ENCODE data around the gene KDM7A.

The KDM7A gene

GRCh38 chr7:140085447-140085846 lies 91.3 kb downstream of the KDM7A start:
- H3K36me3 ChIP-seq (ENCODE audit: control insufficient read depth in 2 of 2, insufficient read depth in 1 of 2, low read length in 2 of 2): no peaks in the 10 kb centered on the region
- H3K27ac ChIP-seq (ENCODE audit: extremely low read depth, low read depth, low read length): no peak overlapping the region
- TF ChIP-seq ZNF670 (tag by site-specific recombination; IDR thresholded peaks at IDR 0.05; ENCODE audit: low read depth) (no peak), ZNF473 (tag by site-specific recombination; IDR thresholded peaks at IDR 0.05) (no peak), ZEB2 (tag by site-specific recombination; IDR thresholded peaks at IDR 0.05) (no peak), PRDM2 (tag by site-specific recombination; IDR thresholded peaks at IDR 0.05; ENCODE audit: borderline replicate concordance) (no peak), HOXA7 (CRISPR knock-in tag; IDR thresholded peaks at IDR 0.05; ENCODE audit: borderline replicate concordance) (no peak), ZNF626 (tag by site-specific recombination; IDR thresholded peaks at IDR 0.05) (no peak), ZNF747 (tag by site-specific recombination; IDR thresholded peaks at IDR 0.05) (no peak), ZNF585B (tag by site-specific recombination; IDR thresholded peaks at IDR 0.05) (no peak), ZNF423 (tag by site-specific recombination; IDR thresholded peaks at IDR 0.05) (no peak)
- TF ChIP-seq, protein P1, sequence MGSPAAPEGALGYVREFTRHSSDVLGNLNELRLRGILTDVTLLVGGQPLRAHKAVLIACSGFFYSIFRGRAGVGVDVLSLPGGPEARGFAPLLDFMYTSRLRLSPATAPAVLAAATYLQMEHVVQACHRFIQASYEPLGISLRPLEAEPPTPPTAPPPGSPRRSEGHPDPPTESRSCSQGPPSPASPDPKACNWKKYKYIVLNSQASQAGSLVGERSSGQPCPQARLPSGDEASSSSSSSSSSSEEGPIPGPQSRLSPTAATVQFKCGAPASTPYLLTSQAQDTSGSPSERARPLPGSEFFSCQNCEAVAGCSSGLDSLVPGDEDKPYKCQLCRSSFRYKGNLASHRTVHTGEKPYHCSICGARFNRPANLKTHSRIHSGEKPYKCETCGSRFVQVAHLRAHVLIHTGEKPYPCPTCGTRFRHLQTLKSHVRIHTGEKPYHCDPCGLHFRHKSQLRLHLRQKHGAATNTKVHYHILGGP (tag by site-specific recombination; IDR thresholded peaks at IDR 0.05): no peak
- TF ChIP-seq, protein P2, sequence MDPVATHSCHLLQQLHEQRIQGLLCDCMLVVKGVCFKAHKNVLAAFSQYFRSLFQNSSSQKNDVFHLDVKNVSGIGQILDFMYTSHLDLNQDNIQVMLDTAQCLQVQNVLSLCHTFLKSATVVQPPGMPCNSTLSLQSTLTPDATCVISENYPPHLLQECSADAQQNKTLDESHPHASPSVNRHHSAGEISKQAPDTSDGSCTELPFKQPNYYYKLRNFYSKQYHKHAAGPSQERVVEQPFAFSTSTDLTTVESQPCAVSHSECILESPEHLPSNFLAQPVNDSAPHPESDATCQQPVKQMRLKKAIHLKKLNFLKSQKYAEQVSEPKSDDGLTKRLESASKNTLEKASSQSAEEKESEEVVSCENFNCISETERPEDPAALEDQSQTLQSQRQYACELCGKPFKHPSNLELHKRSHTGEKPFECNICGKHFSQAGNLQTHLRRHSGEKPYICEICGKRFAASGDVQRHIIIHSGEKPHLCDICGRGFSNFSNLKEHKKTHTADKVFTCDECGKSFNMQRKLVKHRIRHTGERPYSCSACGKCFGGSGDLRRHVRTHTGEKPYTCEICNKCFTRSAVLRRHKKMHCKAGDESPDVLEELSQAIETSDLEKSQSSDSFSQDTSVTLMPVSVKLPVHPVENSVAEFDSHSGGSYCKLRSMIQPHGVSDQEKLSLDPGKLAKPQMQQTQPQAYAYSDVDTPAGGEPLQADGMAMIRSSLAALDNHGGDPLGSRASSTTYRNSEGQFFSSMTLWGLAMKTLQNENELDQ (tag by site-specific recombination; IDR thresholded peaks at IDR 0.05; ENCODE audit: low read depth): no peak
- H3K4me1 ChIP-seq (ENCODE audit: control insufficient read depth, insufficient read depth, low read length): no peaks in the 10 kb centered on the region
- H3K4me3 ChIP-seq (ENCODE audit: low read depth, low read length): no peak overlapping the region
- POLR2A ChIA-PET: no interaction called here
- CTCF ChIA-PET: interaction anchor here (0.6 kb wide), 1 partner anchor 1146 kb away, joined by 5 read pairs; no protein-coding TSS in a partner anchor
- no peaks in the 10 kb centered on the region for H3K9me3 ChIP-seq (ENCODE audit: control insufficient read depth, insufficient read depth, low read depth, low read length)

- CTCF ChIA-PET: interaction anchor here (0.6 kb wide), 2 partner anchors 1147 to 1755 kb away, joined by 3 to 5 read pairs; no protein-coding TSS in a partner anchor
- H3K4me3 ChIP-seq (ENCODE audit: low read depth, low read length): no peak overlapping the region
- no peaks in the 10 kb centered on the region for H3K36me3 ChIP-seq (ENCODE audit: control insufficient read depth in 2 of 2, insufficient read depth in 1 of 2, low read length in 2 of 2)
- no peaks in the 10 kb centered on the region for H3K9me3 ChIP-seq (ENCODE audit: control insufficient read depth, insufficient read depth, low read depth, low read length)
- H3K4me1 ChIP-seq (ENCODE audit: control insufficient read depth, insufficient read depth, low read length): no peaks in the 10 kb centered on the region
- H3K27ac ChIP-seq (ENCODE audit: extremely low read depth, low read depth, low read length): no peak overlapping the region
- POLR2A ChIA-PET: no interaction called here
- no peak for TF ChIP-seq ZNF830 (tag by site-specific recombination; IDR thresholded peaks at IDR 0.05; ENCODE audit: low read depth)
- TF ChIP-seq ZEB2 (tag by site-specific recombination; IDR thresholded peaks at IDR 0.05): no peak
- TF ChIP-seq, protein P3, sequence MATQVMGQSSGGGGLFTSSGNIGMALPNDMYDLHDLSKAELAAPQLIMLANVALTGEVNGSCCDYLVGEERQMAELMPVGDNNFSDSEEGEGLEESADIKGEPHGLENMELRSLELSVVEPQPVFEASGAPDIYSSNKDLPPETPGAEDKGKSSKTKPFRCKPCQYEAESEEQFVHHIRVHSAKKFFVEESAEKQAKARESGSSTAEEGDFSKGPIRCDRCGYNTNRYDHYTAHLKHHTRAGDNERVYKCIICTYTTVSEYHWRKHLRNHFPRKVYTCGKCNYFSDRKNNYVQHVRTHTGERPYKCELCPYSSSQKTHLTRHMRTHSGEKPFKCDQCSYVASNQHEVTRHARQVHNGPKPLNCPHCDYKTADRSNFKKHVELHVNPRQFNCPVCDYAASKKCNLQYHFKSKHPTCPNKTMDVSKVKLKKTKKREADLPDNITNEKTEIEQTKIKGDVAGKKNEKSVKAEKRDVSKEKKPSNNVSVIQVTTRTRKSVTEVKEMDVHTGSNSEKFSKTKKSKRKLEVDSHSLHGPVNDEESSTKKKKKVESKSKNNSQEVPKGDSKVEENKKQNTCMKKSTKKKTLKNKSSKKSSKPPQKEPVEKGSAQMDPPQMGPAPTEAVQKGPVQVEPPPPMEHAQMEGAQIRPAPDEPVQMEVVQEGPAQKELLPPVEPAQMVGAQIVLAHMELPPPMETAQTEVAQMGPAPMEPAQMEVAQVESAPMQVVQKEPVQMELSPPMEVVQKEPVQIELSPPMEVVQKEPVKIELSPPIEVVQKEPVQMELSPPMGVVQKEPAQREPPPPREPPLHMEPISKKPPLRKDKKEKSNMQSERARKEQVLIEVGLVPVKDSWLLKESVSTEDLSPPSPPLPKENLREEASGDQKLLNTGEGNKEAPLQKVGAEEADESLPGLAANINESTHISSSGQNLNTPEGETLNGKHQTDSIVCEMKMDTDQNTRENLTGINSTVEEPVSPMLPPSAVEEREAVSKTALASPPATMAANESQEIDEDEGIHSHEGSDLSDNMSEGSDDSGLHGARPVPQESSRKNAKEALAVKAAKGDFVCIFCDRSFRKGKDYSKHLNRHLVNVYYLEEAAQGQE (tag by site-specific recombination; IDR thresholded peaks at IDR 0.05): no peak
- no peak for TF ChIP-seq ZNF148 (tag by site-specific recombination; IDR thresholded peaks at IDR 0.05; ENCODE audit: borderline replicate concordance)
- no peak for TF ChIP-seq SP2 (tag by site-specific recombination; IDR thresholded peaks at IDR 0.05)
- TF ChIP-seq, protein P4, sequence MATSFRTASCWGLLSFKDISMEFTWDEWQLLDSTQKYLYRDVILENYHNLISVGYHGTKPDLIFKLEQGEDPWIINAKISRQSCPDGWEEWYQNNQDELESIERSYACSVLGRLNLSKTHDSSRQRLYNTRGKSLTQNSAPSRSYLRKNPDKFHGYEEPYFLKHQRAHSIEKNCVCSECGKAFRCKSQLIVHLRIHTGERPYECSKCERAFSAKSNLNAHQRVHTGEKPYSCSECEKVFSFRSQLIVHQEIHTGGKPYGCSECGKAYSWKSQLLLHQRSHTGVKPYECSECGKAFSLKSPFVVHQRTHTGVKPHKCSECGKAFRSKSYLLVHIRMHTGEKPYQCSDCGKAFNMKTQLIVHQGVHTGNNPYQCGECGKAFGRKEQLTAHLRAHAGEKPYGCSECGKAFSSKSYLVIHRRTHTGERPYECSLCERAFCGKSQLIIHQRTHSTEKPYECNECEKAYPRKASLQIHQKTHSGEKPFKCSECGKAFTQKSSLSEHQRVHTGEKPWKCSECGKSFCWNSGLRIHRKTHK (tag by site-specific recombination; IDR thresholded peaks at IDR 0.05): no peak
- no peak for TF ChIP-seq ZNF660 (tag by site-specific recombination; IDR thresholded peaks at IDR 0.05)
Measured at GRCh38 chr7:140084972-140085371, 91.8 kb downstream of the KDM7A start.

Measured in HEK293 (cell line).